Endothelial cell of umbilical vein (primary cell): ENCODE results near the gene PDE1C. TPM values are rescaled to one million over a fixed set of nuclear protein-coding genes. Genes with fewer than 3 reads are reported as not detected.

Experiments used
- BruUV-seq: library from RNA; stranded (reverse); fragments of 400-500 nt; replicated peaks from 2 replicates; lab custom pipeline; 2021; lab: Mats Ljungman, UMichigan
- CTCF ChIA-PET: fragments of 300-600, 350-600 bp; sonication (Branson Sonifier 250); formaldehyde crosslinking; loops from one replicate; lab custom pipeline; 2021; ENCODE audit warnings: antibody characterized with exemption, inconsistent platforms; lab: Charles Lee
- POLR2A ChIA-PET: fragments of 300-600, 350-600 bp; sonication (Branson Sonifier 250); formaldehyde crosslinking; loops from one replicate; lab custom pipeline; 2021; ENCODE audit warnings: antibody characterized with exemption, inconsistent platforms; lab: Charles Lee
- DNase-seq: peaks from one replicate; pipeline ENCODE4 v3.0.0-alpha.2; 2011; ENCODE audit warnings: low read depth, low spot score
- FAIRE-seq: peaks from 2 replicates; lab custom pipeline; 2011; peaks lifted over from hg19 to GRCh38; lab: Jason Lieb, UNC
- H2AFZ ChIP-seq: 2 replicates; pipeline ENCODE4 v1.6.0; 2012; ENCODE audit warnings: low read depth, low read length, control low read depth, inconsistent platforms
- H3K27ac ChIP-seq: 2 replicates; pipeline ENCODE4 v1.5.1; 2011; ENCODE audit warnings: low read depth, mild to moderate bottlenecking, control low read depth, low read length, moderate library complexity; ENCODE audit not compliant: insufficient read depth
- H3K27me3 ChIP-seq, 2 experiments: 2 replicates each; pipeline versions ENCODE4 v1.6.0 to v1.6.1; 2011; ENCODE audit warnings: low read length in 2 of 2, mixed read lengths in 1 of 2; ENCODE audit not compliant: control insufficient read depth in 2 of 2, insufficient read depth in 2 of 2
- H3K36me3 ChIP-seq, 2 experiments: 2 replicates in 1 of 2; 3 replicates in 1 of 2; pipeline ENCODE4 v1.5.1; 2011; ENCODE audit warnings: low read length in 2 of 2, mild to moderate bottlenecking in 1 of 2, moderate library complexity in 1 of 2; ENCODE audit not compliant: control insufficient read depth in 2 of 2, insufficient read depth in 2 of 2; ENCODE audit errors: extremely low read depth in 1 of 2
- H3K4me1 ChIP-seq: 3 replicates; pipeline ENCODE4 v1.5.1; 2011; ENCODE audit warnings: mild to moderate bottlenecking, low read length; ENCODE audit not compliant: control insufficient read depth, insufficient read depth; ENCODE audit errors: extremely low read depth
- H3K4me2 ChIP-seq: 2 replicates; pipeline ENCODE4 v1.6.1; 2011; ENCODE audit warnings: low read length, control low read depth, mixed read lengths; ENCODE audit not compliant: insufficient read depth
- H3K4me3 ChIP-seq, 3 experiments: fragments of 200-600 bp in 1 of 3; sonication (generic), shearing (Covaris generic) in 1 of 3; replicated peaks in 1 of 3; 2 replicates each; pipeline ENCODE4 v1.5.1; 2011 to 2016; ENCODE audit warnings: control low read depth in 3 of 3, low read length in 3 of 3, mild to moderate bottlenecking in 2 of 3, inconsistent platforms in 1 of 3, low read depth in 1 of 3, moderate library complexity in 1 of 3; ENCODE audit not compliant: insufficient read depth in 1 of 3
- H3K79me2 ChIP-seq: 2 replicates; pipeline ENCODE4 v1.6.0; 2012; ENCODE audit warnings: low read length, inconsistent platforms; ENCODE audit not compliant: control insufficient read depth, insufficient read depth
- H3K9ac ChIP-seq: replicated peaks from 2 replicates; pipeline ENCODE3; 2011; ENCODE audit warnings: low read length, control low read depth; ENCODE audit not compliant: insufficient read depth; ENCODE audit errors: extremely low read depth
- H3K9me1 ChIP-seq: replicated peaks from 3 replicates; pipeline ENCODE4 v1.6.0; 2011; ENCODE audit warnings: mild to moderate bottlenecking, low read length; ENCODE audit not compliant: control insufficient read depth, insufficient read depth; ENCODE audit errors: extremely low read depth
- H3K9me3 ChIP-seq: replicated peaks from 2 replicates; pipeline ENCODE4 v1.5.1; 2012; ENCODE audit warnings: low read length, inconsistent platforms; ENCODE audit not compliant: control insufficient read depth, insufficient read depth
- H4K20me1 ChIP-seq: replicated peaks from 2 replicates; pipeline ENCODE3; 2011; ENCODE audit warnings: mild to moderate bottlenecking, low read length; ENCODE audit not compliant: control insufficient read depth, insufficient read depth; ENCODE audit errors: extremely low read depth
- EZH2 ChIP-seq: IDR thresholded peaks from 2 replicates; pipeline ENCODE4 v1.6.1; 2012; ENCODE audit warnings: borderline replicate concordance, low read depth, mild to moderate bottlenecking, moderate library complexity, low read length, inconsistent platforms; ENCODE audit not compliant: severe bottlenecking
- FOS ChIP-seq: IDR thresholded peaks from 2 replicates; pipeline ENCODE4 v1.6.1; 2011; ENCODE audit warnings: mild to moderate bottlenecking, low read length, moderate library complexity, borderline replicate concordance; ENCODE audit not compliant: insufficient read depth
- GATA2 ChIP-seq: IDR thresholded peaks from 2 replicates; pipeline ENCODE4 v1.7.0; 2011; ENCODE audit warnings: low read depth, mild to moderate bottlenecking, moderate library complexity, mixed read lengths, low read length; ENCODE audit not compliant: insufficient read length, insufficient read depth
- JUN ChIP-seq: IDR thresholded peaks from 2 replicates; pipeline ENCODE4 v1.6.1; 2011; ENCODE audit warnings: borderline replicate concordance, low read depth; ENCODE audit not compliant: insufficient read length, insufficient read depth
- dilution Hi-C: fragments of 300-500 bp; cut with MboI; formaldehyde crosslinking; loops from one replicate; pipeline ENCODE4 v1.15.0; 2019; ENCODE audit warnings: low sequenced_read_pairs; ENCODE audit not compliant: extremely low pct_ligation_motif_present
- intact Hi-C: fragments of 100-400 bp; cut with micrococcal nuclease; formaldehyde crosslinking; loops from one replicate; pipeline ENCODE4 v1.10.0; 2022
- polyA plus RNA-seq, 4 experiments: library from polyadenylated mRNA; depleted of rRNA in 3 of 4; stranded (reverse) in 3 of 4; unstranded in 1 of 4; fragments of >200 nt; gene quantifications; 2 replicates each; pipeline versions ENCODE4 v1.2.1 to v1.2.3, GENCODE V29; 2011 to 2012; ENCODE audit warnings: missing spikeins in 1 of 4
- total RNA-seq: library from RNA; stranded (reverse); gene quantifications from 2 replicates; pipeline ENCODE4 v1.2.3, GENCODE V29; 2021

Gene PDE1C
- total and polyA plus RNA-seq, 2 donors (not counting 3 experiments of a cell fraction or from before 2014, with no cell fraction given): 0.90 to 3.1 TPM

GRCh38 chr7:31702354-31702753 is 367.9 kb downstream of the PDE1C start:
- no TSS peak for BruUV-seq
- dilution Hi-C loops: no loop called here
- Histone ChIP-seq H3K27me3 (no peaks in the 10 kb centered on the region), H3K9me1 (no peaks in the 10 kb centered on the region), H3K4me3 (no peak overlapping the region), H3K36me3 (no peaks in the 10 kb centered on the region), H4K20me1 (no peaks in the 10 kb centered on the region), H3K4me2 (no peak overlapping the region), H3K4me1 (no peaks in the 10 kb centered on the region), H3K27ac (no peak overlapping the region), H2AFZ (no peak overlapping the region), H3K79me2 (no peaks in the 10 kb centered on the region), H3K9ac (no peak overlapping the region), H3K9me3 (no peaks in the 10 kb centered on the region)
- ChIA-PET CTCF (no interaction called here), POLR2A (no interaction called here)
- TF ChIP-seq EZH2: no peak
- no peak for TF ChIP-seq GATA2
- TF ChIP-seq FOS: no peak
- TF ChIP-seq JUN: no peak
- FAIRE-seq (no peak), DNase-seq (no peak)
- intact Hi-C loops: no loop called here
